Activated naive CD4-positive, alpha-beta T cell treated with anti-CD3 and anti-CD28 coated beads, Interleukin-2, amount 50 U/mL, for 24 hours (primary cell): ENCODE results near the gene TMA7B.
A peak's percentile ranks its signal among the peaks of the same experiment; 100 is the strongest.

Experiments used
- H3K27ac Mint-ChIP-seq: one replicate; pipeline ENCODE4 v1.8.0; 2021; ENCODE audit warnings: mild to moderate bottlenecking, mixed read lengths
- H3K27me3 Mint-ChIP-seq: one replicate; pipeline ENCODE4 v1.8.0; 2021; ENCODE audit warnings: mixed read lengths
- H3K36me3 Mint-ChIP-seq: one replicate; pipeline ENCODE4 v1.8.0; 2021; ENCODE audit warnings: mixed read lengths
- H3K4me1 Mint-ChIP-seq: one replicate; pipeline ENCODE4 v1.8.0; 2021; ENCODE audit warnings: mixed read lengths
- H3K4me3 Mint-ChIP-seq: one replicate; pipeline ENCODE4 v1.8.0; 2021; ENCODE audit warnings: mild to moderate bottlenecking, mixed read lengths
- H3K9me3 Mint-ChIP-seq: one replicate; pipeline ENCODE4 v1.8.0; 2021; ENCODE audit warnings: mixed read lengths

The TMA7B gene

DNA sequence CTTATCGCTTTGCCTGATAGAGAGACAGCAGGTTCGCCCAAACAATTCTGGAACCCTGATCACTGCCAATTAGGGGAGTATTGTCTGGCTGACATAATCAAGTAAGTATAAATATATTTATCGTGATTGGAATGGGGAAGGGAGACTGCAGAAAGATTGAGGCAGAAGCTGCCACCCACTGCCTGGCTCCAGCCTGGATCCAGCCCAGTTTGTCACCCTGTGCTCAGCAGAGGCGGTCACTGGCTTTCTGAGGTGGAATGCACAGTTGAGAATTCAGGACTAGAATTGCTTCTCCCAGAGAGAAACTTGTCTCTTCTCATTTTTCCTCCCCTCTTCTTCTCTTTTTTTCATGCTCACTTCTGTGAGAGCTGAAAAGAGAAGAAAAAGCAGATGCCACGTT is 33.4 kb upstream of the TMA7B start:
- H3K36me3 Mint-ChIP-seq, result peaks cover 6% of the 10 kb centered on the region
- no peak overlapping the region for H3K27ac Mint-ChIP-seq
- H3K27me3 Mint-ChIP-seq, result no peaks in the 10 kb centered on the region
- H3K9me3 Mint-ChIP-seq, result no peaks in the 10 kb centered on the region
- no peak overlapping the region for H3K4me3 Mint-ChIP-seq
- H3K4me1 Mint-ChIP-seq, result peaks cover 48% of the 10 kb centered on the region

DNA sequence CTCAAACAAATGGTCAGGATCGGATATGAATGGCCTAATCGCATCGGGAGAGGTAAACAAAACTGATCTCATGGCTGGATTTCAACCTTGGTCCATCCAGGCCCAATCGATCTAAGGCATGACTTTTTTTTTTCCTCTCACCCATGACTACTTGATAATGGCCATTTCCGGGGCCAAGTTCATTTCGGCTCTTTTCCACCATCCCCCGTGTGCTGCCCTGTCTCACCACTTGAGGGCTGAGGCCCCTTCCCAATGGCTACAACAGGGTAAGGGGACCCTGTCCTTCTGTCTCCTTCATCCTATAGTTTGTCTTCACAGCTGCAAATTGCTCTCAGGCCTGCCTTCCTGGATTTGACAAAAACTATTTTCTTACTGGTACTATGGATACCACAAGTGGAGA is 32.7 kb upstream of the TMA7B start:
- H3K9me3 Mint-ChIP-seq, result no peaks in the 10 kb centered on the region
- H3K4me1 Mint-ChIP-seq, result peaks cover 40% of the 10 kb centered on the region
- no peaks in the 10 kb centered on the region for H3K27me3 Mint-ChIP-seq
- no peak overlapping the region for H3K27ac Mint-ChIP-seq
- H3K36me3 Mint-ChIP-seq, result peaks cover 1% of the 10 kb centered on the region
- H3K4me3 Mint-ChIP-seq, result no peak overlapping the region

DNA sequence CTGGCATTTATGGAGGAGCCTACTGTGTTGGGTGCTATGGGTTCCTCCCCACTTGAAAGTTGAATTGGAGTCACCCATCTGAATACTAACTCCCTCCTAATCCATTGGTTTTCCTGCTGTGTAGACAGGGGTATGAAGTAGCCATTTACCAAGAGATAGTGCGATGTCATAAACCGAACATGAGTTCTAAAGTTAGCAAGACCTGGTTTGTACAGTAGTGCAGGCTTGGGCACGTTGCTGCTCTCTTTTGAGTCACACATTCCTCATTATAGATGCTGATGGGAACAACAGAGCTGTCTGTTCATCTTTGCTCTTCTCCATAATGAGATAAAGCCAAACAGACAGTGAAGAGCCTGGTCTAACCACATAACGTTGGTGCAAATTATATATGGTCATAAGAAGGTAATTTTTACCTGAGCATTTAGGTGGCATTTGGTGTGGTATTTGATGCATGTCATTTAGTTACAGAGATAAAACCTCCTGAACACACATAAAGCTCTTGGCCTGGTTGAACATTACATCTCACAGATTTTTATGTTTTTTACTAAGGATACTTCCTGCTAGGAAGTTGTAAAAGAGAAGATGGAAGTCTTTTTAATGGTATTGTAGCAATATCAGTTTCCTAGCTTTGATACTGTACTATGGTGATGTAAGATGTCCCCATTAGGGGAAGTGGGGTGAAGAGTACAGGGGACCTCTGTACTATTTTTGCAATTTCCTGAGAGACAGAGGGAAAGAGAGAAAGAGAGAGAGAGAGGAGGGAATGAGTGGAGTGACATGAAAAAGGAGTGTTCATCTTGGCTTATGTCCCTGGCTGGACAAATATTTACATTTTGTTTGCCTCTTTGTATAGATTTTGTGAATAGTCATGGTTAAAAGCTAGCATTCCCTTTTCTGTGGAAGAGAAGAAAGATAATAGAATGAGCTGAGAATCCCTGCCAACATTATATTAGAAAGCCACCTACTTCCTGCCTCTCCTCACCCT is 31.4 kb upstream of the TMA7B start:
- H3K9me3 Mint-ChIP-seq, result no peaks in the 10 kb centered on the region
- peaks cover 1% of the 10 kb centered on the region for H3K36me3 Mint-ChIP-seq
- H3K27me3 Mint-ChIP-seq, result no peaks in the 10 kb centered on the region
- H3K4me1 Mint-ChIP-seq, result peaks cover 41% of the 10 kb centered on the region
- no peak overlapping the region for H3K4me3 Mint-ChIP-seq
- no peak overlapping the region for H3K27ac Mint-ChIP-seq

DNA sequence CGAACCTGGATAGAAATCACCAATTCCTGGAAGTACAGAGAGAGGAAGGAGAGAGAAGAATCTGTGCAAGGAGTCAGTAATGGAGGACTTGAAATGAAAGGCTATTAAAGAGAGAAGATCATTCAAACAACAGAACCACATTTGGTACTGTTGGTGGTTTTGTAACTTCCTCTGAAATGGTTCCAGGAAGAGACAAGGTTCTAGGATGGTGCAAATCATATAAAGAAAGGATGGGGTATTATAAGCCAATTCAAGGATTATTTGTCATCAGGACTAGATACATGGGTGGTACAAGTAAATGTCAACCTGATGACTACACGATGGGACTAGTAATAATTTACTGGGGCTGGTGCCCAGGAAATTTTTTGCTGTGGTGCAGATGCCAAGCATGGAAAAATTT is 28.9 kb upstream of the TMA7B start:
- no peak overlapping the region for H3K4me3 Mint-ChIP-seq
- H3K4me1 Mint-ChIP-seq, result peaks cover 41% of the 10 kb centered on the region
- peaks cover 1% of the 10 kb centered on the region for H3K36me3 Mint-ChIP-seq
- H3K27ac Mint-ChIP-seq, result no peak overlapping the region
- no peaks in the 10 kb centered on the region for H3K27me3 Mint-ChIP-seq
- no peaks in the 10 kb centered on the region for H3K9me3 Mint-ChIP-seq

DNA sequence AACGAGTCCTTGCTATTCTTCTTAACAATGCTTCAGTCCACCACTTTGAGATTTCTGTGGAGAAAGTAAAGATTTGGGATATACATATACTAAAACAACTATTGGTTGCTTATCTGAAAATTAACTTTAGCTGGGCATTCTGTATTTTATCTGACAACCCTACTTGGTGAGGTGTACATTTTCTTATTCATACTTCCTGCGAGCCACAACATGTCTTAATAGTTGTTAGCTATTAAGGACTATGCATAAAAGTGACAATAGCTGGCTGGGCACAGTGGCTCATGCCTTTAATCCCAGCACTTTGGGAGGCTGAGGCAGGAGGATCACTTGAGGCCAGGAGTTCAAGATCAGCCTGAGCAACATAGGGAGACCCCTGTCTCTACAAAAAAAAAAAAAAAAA is 28.0 kb upstream of the TMA7B start:
- Mint-ChIP-seq H3K36me3 (no peaks in the 10 kb centered on the region), H3K4me3 (no peak overlapping the region), H3K27me3 (no peaks in the 10 kb centered on the region), H3K27ac (no peak overlapping the region), H3K9me3 (no peaks in the 10 kb centered on the region), H3K4me1 (peaks cover 46% of the 10 kb centered on the region)

DNA sequence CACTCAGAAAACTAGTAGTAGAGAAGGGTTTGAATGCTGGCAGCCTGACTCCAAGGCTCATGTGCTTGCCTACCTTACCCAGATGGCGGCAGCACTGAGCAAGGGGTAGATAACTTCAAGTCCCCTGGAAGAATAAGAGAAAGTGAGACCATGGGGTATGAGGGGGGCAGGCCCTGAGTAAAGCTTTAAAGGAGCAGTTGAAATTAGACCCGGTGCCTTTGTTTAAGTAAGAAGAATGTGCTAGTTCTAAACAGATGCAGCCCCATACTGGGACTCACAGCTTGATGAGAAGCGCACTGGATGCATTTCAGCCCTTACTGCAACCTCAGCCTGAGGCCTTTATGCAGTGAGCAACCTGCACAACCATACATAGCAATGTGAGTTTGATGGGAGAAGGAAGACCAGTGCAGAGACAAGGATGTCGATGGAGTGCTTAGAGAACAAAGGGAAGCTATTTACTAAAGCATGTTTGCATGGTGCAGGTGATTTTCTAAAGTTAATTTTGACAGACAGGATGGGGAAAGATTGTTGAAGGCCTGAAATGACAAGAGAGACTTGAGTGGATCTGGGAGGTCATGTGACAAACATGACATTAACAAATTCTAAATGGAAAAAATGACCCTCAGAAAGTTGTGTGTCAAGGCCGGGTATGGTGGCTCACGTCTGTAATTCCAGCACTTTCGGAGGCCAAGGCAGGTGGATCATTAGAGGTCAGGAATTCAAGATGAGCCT is 27.1 kb upstream of the TMA7B start:
- Mint-ChIP-seq H3K36me3 (no peaks in the 10 kb centered on the region), H3K9me3 (no peaks in the 10 kb centered on the region), H3K4me3 (peak overlapping the region; percentile 84), H3K4me1 (peaks cover 55% of the 10 kb centered on the region), H3K27me3 (no peaks in the 10 kb centered on the region), H3K27ac (peak overlapping the region; percentile 95)

DNA sequence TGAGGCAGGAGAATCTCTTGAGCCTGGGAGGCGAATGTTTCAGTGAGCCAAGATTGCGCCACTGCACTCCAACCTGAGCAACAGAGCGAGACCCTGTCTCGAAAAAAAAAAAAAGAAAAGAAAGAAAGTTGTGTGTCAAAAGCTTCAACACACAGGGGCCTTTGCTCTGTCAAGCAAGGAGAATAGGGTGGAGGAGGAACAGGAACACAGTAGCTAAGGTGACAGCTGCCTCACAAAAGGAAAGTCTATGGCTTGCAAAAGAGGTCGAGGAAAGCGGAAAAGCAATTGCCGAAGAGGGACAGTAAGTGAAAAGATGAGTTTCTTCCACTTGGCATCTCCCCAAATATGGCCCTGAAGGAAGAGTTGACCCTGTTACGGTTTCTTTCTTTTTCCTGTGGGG is 26.5 kb upstream of the TMA7B start:
- Mint-ChIP-seq H3K27ac (peak overlapping the region; percentile 95), H3K27me3 (no peaks in the 10 kb centered on the region), H3K36me3 (no peaks in the 10 kb centered on the region), H3K9me3 (no peaks in the 10 kb centered on the region), H3K4me1 (peaks cover 62% of the 10 kb centered on the region), H3K4me3 (peak overlapping the region; percentile 84)

DNA sequence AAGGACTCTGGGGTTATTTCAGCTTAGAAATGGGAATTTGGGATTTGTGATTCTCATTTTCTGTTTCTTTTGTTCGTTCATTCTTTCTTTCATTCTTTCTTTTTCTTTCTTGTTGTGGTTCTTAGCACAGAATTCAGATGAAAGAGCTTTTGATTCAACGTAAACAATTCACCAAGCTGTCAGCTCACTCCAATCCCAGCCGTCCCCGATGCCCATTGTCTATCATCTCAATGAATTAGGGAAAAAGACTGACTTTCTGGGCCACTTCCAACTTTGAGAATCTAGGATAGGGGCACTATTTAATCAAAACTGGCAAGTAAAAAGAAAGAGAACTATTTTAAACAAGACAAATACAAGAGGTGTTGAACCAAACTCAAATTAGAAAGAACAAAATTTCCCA is 25.1 kb upstream of the TMA7B start:
- Mint-ChIP-seq H3K36me3 (no peaks in the 10 kb centered on the region), H3K27ac (peak overlapping the region; percentile 98), H3K27me3 (no peaks in the 10 kb centered on the region), H3K9me3 (no peaks in the 10 kb centered on the region), H3K4me1 (peaks cover 72% of the 10 kb centered on the region), H3K4me3 (peak overlapping the region; percentile 84)

DNA sequence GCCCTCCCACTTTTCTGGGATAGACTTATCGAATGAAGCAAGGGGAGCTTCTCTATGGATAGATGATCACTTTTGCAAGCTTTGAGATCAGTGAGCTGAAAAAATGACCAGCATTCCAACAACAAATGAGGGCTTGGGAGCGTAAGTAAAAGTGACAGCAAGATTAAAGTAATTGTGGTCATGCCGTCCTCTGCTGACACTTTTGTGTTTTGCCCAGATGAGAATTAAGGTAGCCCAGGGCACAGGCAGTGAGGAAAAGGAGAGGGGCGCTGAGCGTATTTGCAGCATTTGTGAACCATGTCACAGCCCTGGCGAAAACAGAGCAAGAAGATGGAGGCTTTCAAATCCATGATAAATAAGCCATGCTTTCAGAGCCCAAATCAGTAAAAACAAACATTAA is 24.6 kb upstream of the TMA7B start:
- no peaks in the 10 kb centered on the region for H3K9me3 Mint-ChIP-seq
- H3K36me3 Mint-ChIP-seq, result no peaks in the 10 kb centered on the region
- H3K4me1 Mint-ChIP-seq, result peaks cover 77% of the 10 kb centered on the region
- no peaks in the 10 kb centered on the region for H3K27me3 Mint-ChIP-seq
- peak overlapping the region; percentile 84 for H3K4me3 Mint-ChIP-seq
- peak overlapping the region; percentile 98 for H3K27ac Mint-ChIP-seq

DNA sequence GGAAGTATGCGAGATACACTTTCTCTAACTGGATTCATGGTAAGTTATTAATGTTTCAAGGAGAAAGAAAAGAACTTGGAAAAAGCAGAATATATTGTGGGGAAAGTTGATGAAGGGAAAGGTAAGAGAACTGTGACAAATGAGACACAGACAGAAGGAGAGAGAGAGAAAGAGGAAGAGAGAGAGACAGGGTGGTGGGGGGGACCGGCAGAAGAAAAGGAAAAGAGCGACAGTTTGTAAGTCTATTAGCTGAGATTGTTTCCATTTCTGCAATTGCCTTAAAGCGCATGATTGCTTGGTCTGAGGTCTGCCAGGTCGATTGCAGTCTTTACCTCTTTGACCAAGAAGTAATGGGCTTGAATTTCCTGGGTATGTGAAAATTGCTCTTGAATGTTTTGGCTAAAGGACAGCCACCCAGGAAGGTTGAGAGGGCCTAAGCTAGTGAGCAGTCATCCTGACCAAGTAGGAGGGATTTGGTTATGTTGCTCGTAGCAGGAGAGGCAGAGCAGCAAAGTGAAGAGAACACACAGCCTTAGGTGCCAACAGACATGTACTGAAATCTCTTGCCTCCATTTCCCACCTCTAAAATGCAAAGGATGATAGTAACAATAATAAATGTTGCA is 23.6 kb upstream of the TMA7B start:
- H3K27me3 Mint-ChIP-seq, result no peaks in the 10 kb centered on the region
- peak overlapping the region; percentile 84 for H3K4me3 Mint-ChIP-seq
- no peaks in the 10 kb centered on the region for H3K36me3 Mint-ChIP-seq
- H3K27ac Mint-ChIP-seq, result peak overlapping the region; percentile 98
- H3K9me3 Mint-ChIP-seq, result no peaks in the 10 kb centered on the region
- peaks cover 87% of the 10 kb centered on the region for H3K4me1 Mint-ChIP-seq

DNA sequence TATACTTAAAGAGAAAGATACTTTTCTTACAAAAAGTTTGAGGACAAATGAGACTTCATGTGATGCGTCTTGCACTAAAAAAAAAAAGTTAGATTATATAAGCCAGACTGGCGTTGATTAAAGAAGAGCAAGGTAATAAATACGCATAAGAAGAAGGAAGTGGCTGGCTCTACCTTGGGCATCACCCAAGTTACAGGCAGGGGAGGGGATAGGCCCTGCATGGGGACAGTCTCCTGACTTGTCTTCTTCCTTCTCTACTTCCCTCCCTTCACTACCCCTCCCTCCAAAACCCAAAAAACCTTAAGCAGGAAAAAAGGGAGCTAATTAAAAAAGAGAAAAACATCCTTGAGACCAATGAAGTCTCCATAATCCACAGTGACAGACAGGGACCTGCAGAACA is 22.3 kb upstream of the TMA7B start:
- H3K9me3 Mint-ChIP-seq, result no peaks in the 10 kb centered on the region
- H3K4me1 Mint-ChIP-seq, result peaks cover 96% of the 10 kb centered on the region
- peak overlapping the region; percentile 94 for H3K27ac Mint-ChIP-seq
- H3K36me3 Mint-ChIP-seq, result no peaks in the 10 kb centered on the region
- no peaks in the 10 kb centered on the region for H3K27me3 Mint-ChIP-seq
- H3K4me3 Mint-ChIP-seq, result peak overlapping the region; percentile 72

DNA sequence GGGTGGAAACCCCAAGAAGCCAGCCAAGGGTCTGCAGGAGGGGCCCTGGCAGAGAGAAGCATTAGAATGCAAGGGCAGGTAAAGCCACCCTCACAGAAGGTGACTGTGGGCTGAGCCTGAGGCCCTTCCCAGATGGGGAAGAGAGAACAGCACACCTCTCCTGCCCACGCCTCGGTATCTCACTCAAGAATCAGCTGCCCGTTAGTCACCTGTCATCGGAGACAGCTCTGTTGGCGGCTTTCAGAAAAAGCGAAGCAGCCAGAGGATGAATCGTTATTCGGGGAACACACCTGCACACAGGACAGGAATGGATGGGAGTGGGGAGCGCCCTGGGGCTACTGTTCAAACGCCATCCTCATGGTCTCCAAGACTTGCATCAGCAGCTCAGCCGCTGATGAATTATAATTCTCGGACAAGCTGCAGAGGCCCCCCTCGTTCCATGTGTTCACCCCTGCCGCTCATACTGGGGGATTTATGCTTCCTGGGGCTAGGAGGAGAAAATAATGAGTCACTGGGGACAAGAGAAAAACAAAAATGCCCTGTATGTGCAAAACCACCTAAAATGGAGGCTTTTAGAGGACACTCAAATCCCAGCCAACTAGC is 21.6 kb upstream of the TMA7B start:
- H3K27ac Mint-ChIP-seq, result peak overlapping the region; percentile 94

DNA sequence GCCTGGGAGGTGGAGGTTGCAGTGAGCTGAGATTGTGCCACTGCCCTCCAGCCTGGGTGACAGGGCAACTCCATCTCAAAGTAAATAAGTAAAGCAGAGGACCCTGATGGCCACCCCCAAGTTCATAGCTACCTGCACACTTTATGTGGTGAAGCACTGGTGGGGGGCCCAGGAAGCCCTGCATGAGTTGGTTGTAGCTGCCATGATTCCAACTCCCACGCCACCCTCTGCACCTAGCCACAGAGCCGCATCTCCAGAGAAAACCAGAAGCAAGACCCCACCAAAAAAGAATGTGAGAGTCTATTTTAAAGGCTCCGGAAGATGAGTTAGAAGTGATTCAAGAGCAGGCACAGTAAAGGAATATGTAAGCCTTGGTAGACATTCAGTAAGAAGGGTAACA is 20.4 kb upstream of the TMA7B start:
- Mint-ChIP-seq H3K27ac (peak overlapping the region; percentile 57), H3K9me3 (no peaks in the 10 kb centered on the region), H3K4me3 (peak overlapping the region; percentile 59), H3K27me3 (no peaks in the 10 kb centered on the region), H3K4me1 (peaks cover 96% of the 10 kb centered on the region), H3K36me3 (no peaks in the 10 kb centered on the region)

More for the DNA sequence above, 21.6 kb upstream of the TMA7B start:
- Mint-ChIP-seq H3K9me3 (no peaks in the 10 kb centered on the region), H3K36me3 (no peaks in the 10 kb centered on the region), H3K4me1 (peaks cover 96% of the 10 kb centered on the region), H3K27me3 (no peaks in the 10 kb centered on the region), H3K4me3 (peak overlapping the region; percentile 72)

DNA sequence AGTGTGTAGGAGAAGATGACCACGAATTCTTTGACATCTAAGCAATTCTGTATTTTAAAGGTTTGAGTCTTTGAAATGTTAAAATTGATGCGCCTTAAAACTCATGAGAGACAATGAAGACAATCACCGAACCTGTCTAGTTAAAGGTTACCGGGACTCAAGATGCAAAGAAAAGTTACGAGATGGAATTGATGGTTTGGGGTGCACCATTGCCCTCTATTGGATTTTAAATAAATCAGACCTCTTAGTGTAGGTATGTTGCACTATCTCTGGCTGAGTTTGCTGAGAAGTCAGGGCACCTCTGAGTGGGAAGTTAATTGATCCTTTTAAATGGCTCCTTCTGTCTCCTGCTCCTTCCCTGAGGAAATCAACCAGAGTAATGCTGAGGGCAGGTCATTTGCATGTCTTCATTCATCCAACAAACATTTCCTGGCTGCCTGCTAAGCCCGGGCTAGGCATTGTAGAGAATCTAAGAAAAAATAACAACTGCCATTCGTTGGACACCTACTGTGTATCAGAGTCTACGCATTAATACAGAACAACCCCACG is 19.4 kb upstream of the TMA7B start:
- Mint-ChIP-seq H3K9me3 (no peaks in the 10 kb centered on the region), H3K4me3 (peak overlapping the region; percentile 59), H3K36me3 (no peaks in the 10 kb centered on the region), H3K4me1 (peaks cover 96% of the 10 kb centered on the region), H3K27ac (peak overlapping the region; percentile 57), H3K27me3 (no peaks in the 10 kb centered on the region)

DNA sequence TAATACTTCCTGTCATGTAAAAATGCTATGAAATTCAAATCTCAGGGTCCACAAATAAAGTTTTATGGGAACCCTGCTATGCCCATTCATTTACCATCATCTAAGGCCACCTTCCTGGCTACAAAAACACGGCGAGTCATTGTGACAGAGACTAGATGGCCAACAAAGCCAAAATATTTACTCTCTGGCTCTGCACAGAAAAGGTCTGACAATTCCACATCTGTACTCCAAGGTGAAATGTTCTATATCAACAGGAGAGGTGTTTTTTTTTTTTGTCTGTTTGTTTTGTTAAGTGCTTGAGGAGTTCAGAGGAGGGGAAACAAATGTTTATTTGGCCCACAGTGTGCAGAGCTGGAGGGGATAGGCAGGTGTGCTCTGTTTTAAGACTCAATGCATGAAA is 18.6 kb upstream of the TMA7B start:
- peaks cover 96% of the 10 kb centered on the region for H3K4me1 Mint-ChIP-seq
- H3K4me3 Mint-ChIP-seq, result no peak overlapping the region
- no peaks in the 10 kb centered on the region for H3K9me3 Mint-ChIP-seq
- no peaks in the 10 kb centered on the region for H3K36me3 Mint-ChIP-seq
- H3K27me3 Mint-ChIP-seq, result no peaks in the 10 kb centered on the region
- peak overlapping the region; percentile 57 for H3K27ac Mint-ChIP-seq
